HUES48 (cell line): ENCODE results near the gene DCUN1D2.

ENCODE experiments used
- H3K27ac ChIP-seq: one replicate; pipeline ENCODE4 v1.7.0; 2013; ENCODE audit warnings: low read depth, low read length, inconsistent platforms
- H3K27me3 ChIP-seq: 2 replicates; pipeline ENCODE4 v1.6.1; 2013; ENCODE audit warnings: mild to moderate bottlenecking, low read length; ENCODE audit not compliant: control insufficient read depth, insufficient read depth
- H3K36me3 ChIP-seq: 2 replicates; pipeline ENCODE4 v1.6.1; 2013; ENCODE audit warnings: low read length; ENCODE audit not compliant: control insufficient read depth, insufficient read depth
- H3K4me1 ChIP-seq: 2 replicates; pipeline ENCODE4 v1.6.1; 2013; ENCODE audit warnings: mild to moderate bottlenecking, low read length; ENCODE audit not compliant: control insufficient read depth, insufficient read depth
- H3K4me3 ChIP-seq: 2 replicates; pipeline ENCODE4 v1.5.1; 2013; ENCODE audit warnings: mild to moderate bottlenecking, low read depth, low read length
- H3K9ac ChIP-seq: 2 replicates; pipeline ENCODE4 v1.6.1; 2013; ENCODE audit warnings: mild to moderate bottlenecking, low read depth, low read length, moderate library complexity
- H3K9me3 ChIP-seq: 2 replicates; pipeline ENCODE4 v1.6.1; 2013; ENCODE audit warnings: low read length; ENCODE audit not compliant: control insufficient read depth, insufficient read depth

DCUN1D2 gene

DNA sequence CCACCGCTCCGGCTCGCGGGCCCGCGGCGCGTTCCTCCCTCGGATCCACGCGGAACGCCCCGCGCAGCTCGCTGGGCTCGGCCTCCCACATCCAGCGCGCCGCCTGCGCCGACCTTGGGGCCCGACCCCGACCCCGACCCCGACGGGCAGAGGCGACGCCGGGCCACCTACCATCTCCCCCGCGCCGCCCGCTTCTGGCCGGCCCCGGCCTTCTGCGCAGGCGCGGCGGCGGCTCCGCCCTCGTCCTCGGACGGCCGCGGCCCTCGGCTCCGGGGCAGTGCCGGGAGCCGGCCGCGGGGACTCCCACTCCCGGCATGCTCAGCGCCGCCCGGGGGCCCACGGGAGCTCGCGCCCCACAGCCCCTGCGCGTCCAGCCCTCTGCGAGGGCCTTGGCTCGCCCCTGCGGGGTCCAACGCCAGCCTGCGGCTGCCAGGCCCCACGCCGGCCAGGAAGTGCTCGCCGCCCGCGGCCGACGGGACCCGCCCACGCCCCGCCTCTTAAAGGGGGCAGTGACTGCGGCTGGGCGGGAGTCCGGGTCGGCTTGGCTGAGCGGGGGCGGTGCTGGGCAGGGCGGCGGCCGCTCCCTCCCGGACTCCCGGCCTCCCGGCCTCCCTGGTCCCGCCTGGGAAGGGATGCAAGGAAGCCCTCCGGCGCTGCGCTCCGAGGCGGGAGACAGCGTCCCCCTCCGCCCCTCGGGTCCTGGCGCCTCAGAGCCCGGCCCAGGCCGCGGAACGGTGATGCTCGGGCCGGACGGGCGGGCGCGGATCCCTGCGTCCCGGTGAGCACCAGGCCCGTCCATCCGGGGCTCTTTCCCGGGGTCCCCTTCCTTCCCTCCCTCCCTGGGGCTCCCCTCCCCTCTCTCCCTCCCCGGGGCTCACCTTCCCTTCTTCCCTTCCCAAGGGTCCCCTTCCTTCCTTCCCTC lies at the start of gene DCUN1D2:
Gene DCUN1D2, minus strand, starts transcription at position 216 of the 922 bp plus-strand sequence. Its CDS starts 42 bp downstream, at position 174.
- H3K27me3 ChIP-seq = no peaks in the 10 kb centered on the region
- peak within 1 kb of the TSS; percentile 82 for H3K4me3 ChIP-seq
- H3K27ac ChIP-seq = peak within 1 kb of the TSS; percentile 87
- peak within 1 kb of the TSS; percentile 62 for H3K9ac ChIP-seq
- no peaks in the 10 kb centered on the region for H3K9me3 ChIP-seq
- peaks cover 37% of the 10 kb centered on the region for H3K36me3 ChIP-seq
- H3K4me1 ChIP-seq = peaks cover 47% of the 10 kb centered on the region

DNA sequence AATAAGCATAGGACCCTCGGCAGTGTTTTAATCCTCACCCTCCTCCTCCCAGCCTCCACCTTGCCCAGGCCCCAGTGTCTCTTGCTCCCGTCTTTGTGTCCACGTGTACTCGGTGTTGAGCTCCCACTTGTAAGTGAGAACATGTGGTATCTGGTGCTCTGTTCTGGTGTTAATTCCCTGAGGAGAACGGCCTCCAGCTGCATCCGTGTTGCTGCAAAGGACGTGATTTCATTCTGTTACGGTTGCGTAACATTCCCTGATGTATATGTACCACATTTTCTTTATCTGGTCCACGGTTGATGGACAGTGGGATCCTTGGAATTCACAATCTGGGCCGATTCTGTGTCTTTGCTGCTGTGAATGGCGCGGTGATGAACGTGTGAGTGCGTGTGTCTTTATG lies 49.3 kb upstream of the DCUN1D2 start:
- no peak overlapping the region for H3K4me3 ChIP-seq
- H3K4me1 ChIP-seq = no peaks in the 10 kb centered on the region
- peaks cover 9% of the 10 kb centered on the region for H3K36me3 ChIP-seq
- no peaks in the 10 kb centered on the region for H3K27me3 ChIP-seq
- H3K9me3 ChIP-seq = no peaks in the 10 kb centered on the region
- H3K27ac ChIP-seq = no peak overlapping the region
- H3K9ac ChIP-seq = no peak overlapping the region

DNA sequence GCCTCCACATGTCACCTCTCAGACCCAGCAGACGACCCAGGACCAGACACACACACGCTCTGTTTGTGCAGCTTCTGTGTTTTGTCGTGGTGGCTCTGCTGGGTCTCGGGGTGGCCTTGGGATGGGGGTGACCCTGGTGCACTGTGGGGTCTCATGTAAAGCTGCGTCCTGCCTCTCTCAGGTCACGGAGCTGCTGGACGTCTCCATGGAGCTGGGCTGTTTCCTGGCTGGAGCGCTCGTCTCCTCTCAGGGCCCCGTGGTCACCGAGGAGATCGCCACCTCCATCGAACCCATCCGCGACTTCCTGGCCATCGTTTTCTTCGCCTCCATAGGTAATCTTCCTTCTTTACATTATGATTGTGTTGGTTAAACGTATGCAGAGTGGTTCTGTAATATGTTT lies 48.7 kb upstream of the DCUN1D2 start:
- peaks cover 13% of the 10 kb centered on the region for H3K36me3 ChIP-seq

DNA sequence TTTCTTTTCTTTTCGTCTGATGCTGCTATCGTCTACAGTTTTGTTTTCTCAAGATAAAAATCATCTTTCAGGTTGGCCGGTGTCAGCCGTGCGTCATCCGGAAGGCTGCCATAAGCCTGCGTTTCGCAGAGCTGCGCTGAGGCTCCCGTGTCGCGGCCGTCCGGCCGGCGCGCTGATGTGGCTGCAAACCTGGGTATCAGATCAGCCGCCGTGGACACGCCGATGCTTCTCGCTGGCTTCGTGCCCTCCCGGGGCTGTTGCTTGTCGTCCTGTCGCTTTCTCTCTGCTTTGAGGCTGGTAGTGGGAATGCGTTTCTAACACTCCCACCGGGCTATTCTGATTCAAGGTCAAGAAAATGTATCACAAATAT lies 48.2 kb upstream of the DCUN1D2 start:
- Histone ChIP-seq H3K9ac (no peak overlapping the region), H3K27ac (no peak overlapping the region), H3K4me1 (no peaks in the 10 kb centered on the region), H3K4me3 (no peak overlapping the region), H3K36me3 (peaks cover 17% of the 10 kb centered on the region), H3K27me3 (no peaks in the 10 kb centered on the region), H3K9me3 (no peaks in the 10 kb centered on the region)

More for the DNA sequence above, 48.7 kb upstream of the DCUN1D2 start:
- H3K27ac ChIP-seq = no peak overlapping the region
- H3K9me3 ChIP-seq = no peaks in the 10 kb centered on the region
- no peaks in the 10 kb centered on the region for H3K4me1 ChIP-seq
- H3K27me3 ChIP-seq = no peaks in the 10 kb centered on the region
- no peak overlapping the region for H3K4me3 ChIP-seq
- H3K9ac ChIP-seq = no peak overlapping the region

DNA sequence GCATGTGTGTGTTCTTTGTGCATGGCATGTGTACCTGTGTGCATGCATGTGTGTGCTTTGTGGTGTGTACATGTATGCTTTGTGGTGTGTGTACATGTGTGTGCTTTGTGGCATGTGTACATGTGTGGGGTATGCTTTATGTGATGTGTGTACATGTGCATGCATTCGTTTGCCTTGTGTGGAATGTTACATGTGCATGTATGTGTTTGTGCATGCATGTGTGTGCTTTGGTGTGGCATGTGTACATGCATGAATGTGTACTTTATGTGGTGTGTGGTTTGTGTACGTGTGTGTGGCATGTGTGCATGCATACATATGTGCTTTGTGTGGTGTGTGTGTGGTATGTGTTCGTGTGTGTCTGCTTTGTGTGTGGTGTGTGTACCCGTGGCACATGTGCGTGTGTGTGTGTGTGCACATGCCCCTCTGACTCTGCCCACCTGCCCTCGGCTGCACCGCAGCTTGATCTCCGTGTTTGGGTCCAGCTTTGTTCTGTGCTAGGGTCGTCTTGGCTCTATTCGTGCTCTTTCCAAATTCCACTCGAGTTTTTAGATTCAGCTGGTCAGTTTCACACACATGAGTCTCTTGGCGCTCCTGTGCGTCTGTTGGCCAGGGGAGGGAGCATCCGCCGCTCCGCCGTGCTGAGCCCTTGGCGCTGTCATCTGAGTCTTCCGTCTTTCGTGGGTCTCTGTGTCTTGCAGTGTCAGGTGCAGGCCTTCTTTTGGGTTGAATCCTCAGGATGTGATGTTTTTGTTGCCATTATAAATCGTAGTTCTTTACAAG lies 47.6 kb upstream of the DCUN1D2 start:
- no peaks in the 10 kb centered on the region for H3K27me3 ChIP-seq
- no peaks in the 10 kb centered on the region for H3K9me3 ChIP-seq
- peaks cover 17% of the 10 kb centered on the region for H3K36me3 ChIP-seq
- H3K27ac ChIP-seq = no peak overlapping the region
- H3K4me3 ChIP-seq = no peak overlapping the region
- H3K4me1 ChIP-seq = no peaks in the 10 kb centered on the region
- H3K9ac ChIP-seq = no peak overlapping the region

DNA sequence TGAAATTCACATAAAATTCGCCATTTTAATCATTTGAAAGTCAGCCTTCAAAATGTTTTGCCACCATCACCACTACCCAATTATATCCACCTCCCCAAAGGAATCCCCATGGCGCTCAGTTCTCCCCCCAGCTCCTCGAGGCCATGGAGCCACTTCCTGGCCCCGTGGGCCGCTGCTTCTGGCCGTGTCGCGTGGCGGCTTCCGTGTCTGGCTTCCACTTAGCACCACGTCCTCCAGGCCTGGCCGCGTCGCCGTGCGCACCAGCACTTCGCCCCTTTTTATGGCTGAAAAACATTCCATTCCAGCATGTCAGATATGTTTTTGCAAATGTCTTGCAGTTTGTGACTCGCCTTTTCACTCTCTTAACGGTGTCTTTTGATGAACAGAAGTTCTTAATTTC lies 46.7 kb upstream of the DCUN1D2 start:
- Histone ChIP-seq H3K4me3 (no peak overlapping the region), H3K9ac (no peak overlapping the region), H3K27ac (no peak overlapping the region), H3K27me3 (no peaks in the 10 kb centered on the region), H3K4me1 (peaks cover 4% of the 10 kb centered on the region; the same call in 1 of the 2 replicates), H3K9me3 (no peaks in the 10 kb centered on the region), H3K36me3 (peaks cover 15% of the 10 kb centered on the region)

DNA sequence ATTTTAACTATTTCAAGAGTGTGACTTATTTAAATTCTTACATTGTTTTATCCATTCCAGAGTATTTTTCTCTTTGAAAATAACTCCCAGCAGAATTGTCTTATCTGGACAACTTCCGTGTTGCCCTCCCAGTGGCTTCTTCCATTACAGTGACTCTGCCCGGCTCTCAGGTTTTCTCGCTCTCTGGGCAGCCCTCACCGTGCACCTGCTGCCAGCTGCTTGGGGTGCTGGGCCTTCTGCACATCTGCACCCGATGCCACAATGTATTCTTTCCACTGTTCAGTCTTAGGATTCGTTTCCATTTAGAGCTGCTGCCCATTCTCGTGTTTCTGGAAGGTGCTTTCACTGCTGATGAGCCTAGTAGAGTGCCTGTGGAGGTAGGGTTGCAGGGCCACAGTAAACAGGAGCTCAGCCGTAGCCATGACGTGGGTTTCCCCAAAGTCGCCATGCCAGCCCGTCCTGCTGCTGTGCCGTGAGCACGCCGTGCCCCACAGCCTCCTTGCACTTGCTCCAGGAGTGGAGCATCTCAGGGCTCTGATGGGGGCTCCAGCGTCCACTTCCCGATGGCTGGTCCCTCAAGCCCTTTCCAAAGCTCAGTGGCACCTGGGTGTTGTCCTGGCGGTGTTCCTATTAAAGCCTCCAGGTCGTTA lies 46.1 kb upstream of the DCUN1D2 start:
- peaks cover 10% of the 10 kb centered on the region for H3K4me1 ChIP-seq
- H3K27me3 ChIP-seq = no peaks in the 10 kb centered on the region
- H3K36me3 ChIP-seq = peaks cover 19% of the 10 kb centered on the region
- H3K4me3 ChIP-seq = no peak overlapping the region
- no peaks in the 10 kb centered on the region for H3K9me3 ChIP-seq
- no peak overlapping the region for H3K9ac ChIP-seq
- no peak overlapping the region for H3K27ac ChIP-seq

DNA sequence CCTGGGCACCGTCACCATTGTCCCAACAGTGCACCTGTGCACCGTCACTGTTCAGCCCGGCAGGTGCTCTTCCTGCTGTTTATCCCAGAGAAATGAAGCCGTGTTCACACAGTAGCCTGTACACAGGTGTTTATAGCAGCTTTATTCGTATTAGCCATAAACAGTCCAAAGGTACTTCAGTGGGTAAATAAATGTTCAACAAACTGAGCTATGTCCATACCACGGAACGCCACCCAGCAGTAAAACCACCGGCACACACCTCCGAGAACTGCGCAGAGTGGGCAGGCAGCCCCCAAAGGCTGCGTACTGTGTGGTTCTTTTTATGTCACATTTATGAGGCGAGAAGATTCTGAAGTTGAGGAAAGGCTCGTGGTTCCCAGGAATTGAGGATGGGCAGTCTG lies 44.9 kb upstream of the DCUN1D2 start:
- Histone ChIP-seq H3K4me3 (no peak overlapping the region), H3K27ac (no peak overlapping the region), H3K27me3 (no peaks in the 10 kb centered on the region), H3K9me3 (no peaks in the 10 kb centered on the region), H3K4me1 (peaks cover 11% of the 10 kb centered on the region), H3K9ac (no peak overlapping the region), H3K36me3 (peaks cover 28% of the 10 kb centered on the region; the same call in 1 of the 2 replicates)

DNA sequence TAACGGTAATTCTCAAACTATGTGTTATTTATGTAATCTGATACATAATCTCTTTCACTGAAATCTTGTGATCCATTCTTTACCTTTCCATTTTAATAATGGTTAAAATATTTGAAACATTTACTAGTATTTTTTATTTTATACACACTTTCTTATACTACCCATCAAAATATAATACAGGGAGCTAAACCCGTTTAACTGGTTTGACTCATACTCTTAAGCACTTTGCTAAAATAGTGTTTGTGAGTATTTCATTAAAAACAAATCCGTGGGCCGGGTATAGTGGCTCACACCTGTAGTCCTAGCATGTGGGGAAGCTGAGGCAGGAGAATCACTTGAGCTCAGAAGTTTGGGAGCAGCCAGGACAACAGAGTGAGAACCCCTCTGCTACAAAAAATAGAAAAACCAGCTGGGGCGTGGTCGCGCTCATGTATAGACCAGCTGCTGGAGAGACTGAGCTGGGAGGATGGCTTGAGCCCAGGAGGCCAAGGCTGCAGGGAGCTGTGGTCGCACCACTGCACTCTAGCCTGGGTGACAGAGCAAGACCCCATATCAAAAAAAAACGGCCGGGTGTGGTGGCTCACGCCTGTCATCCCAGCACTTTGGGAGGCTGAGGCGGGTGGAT lies 43.8 kb upstream of the DCUN1D2 start:
- Histone ChIP-seq H3K9me3 (no peaks in the 10 kb centered on the region), H3K9ac (no peak overlapping the region), H3K36me3 (peaks cover 32% of the 10 kb centered on the region; the same call in 1 of the 2 replicates), H3K4me3 (no peak overlapping the region), H3K27me3 (no peaks in the 10 kb centered on the region), H3K27ac (no peak overlapping the region), H3K4me1 (peaks cover 11% of the 10 kb centered on the region)

DNA sequence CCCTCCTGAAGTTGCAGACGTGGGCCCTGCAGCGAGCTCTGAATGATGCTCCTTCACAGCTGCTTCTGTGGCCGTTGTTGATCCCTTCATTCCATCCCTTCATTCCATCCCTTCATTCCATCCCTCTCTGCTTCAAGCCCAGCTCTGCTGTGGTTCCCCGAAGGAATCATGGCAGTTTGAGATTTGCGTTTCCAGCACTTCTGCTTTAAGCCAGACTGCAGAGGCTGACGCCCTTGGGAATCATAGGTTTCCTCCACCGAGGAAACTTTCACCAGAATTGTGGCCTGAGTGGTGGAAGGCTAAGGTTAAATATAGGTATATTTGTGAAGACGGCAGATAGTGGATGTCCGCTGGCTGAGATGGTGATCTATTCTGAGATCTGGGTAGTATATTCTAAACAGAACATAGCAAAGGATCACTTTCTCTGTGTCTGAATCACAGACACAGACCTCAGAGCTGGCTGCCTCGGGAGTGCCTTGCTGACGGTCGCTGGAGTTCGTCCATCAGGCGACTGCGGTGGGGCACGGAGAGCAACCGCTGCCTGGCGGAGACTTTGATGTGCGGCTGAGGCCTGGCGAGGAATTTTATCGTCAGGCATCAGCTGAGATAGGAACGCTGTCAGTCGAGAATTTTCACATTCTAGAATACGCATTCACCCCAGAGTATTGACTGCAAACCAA lies 42.8 kb upstream of the DCUN1D2 start:
- Histone ChIP-seq H3K27ac (no peak overlapping the region), H3K36me3 (peaks cover 37% of the 10 kb centered on the region), H3K27me3 (no peaks in the 10 kb centered on the region), H3K4me3 (no peak overlapping the region), H3K9ac (no peak overlapping the region), H3K4me1 (peaks cover 11% of the 10 kb centered on the region), H3K9me3 (no peaks in the 10 kb centered on the region)
